IMR-90 (cell line): ENCODE results near the gene DAPK1. TPM values are rescaled to one million over a fixed set of nuclear protein-coding genes. Genes with fewer than 3 reads are reported as not detected.

Source experiments
- ATAC-seq: fragments of 200-7000 bp; cut with Tn5 transposase; 2 replicates; pipeline ENCODE4 v1.9.1; 2020; ENCODE audit warnings: low read depth, mild to moderate bottlenecking, moderate library complexity
- BruUV-seq: library from RNA; stranded (reverse); fragments of 400-500 nt; replicated peaks from 2 replicates; lab custom pipeline; 2021; lab: Mats Ljungman, UMichigan
- CTCF ChIA-PET: fragments of 300-600 bp; formaldehyde crosslinking; extraction: SDS; loops from one replicate; lab custom pipeline; 2021; ENCODE audit warnings: antibody characterized with exemption; lab: Yijun Ruan, JAX
- POLR2A ChIA-PET: fragments of 300-600 bp; sonication (Branson Sonifier 250); formaldehyde crosslinking; loops from one replicate; lab custom pipeline; 2022; ENCODE audit warnings: antibody characterized with exemption; ENCODE audit not compliant: unreplicated experiment; lab: Charles Lee
- DNase-seq: peaks from one replicate; pipeline ENCODE4 v3.0.0; 2013
- H2AFZ ChIP-seq: replicated peaks from 2 replicates; pipeline ENCODE3; 2013; ENCODE audit warnings: low read length, mild to moderate bottlenecking; ENCODE audit not compliant: poor library complexity
- H2AK5ac ChIP-seq: 2 replicates; pipeline ENCODE4 v1.6.1; 2013; ENCODE audit warnings: low read depth, low read length, inconsistent platforms
- H2AK9ac ChIP-seq: replicated peaks from 2 replicates; pipeline ENCODE3; 2013; ENCODE audit warnings: mild to moderate bottlenecking, low read depth, low read length, moderate library complexity; ENCODE audit not compliant: poor library complexity
- H2BK120ac ChIP-seq: 2 replicates; pipeline ENCODE4 v1.6.1; 2013; ENCODE audit warnings: low read depth, low read length, inconsistent platforms
- H2BK15ac ChIP-seq: 3 replicates; pipeline ENCODE4 v1.6.1; 2013; ENCODE audit warnings: low read depth, low read length, inconsistent platforms
- H2BK20ac ChIP-seq: 2 replicates; pipeline ENCODE4 v1.6.1; 2013; ENCODE audit warnings: low read depth, mild to moderate bottlenecking, inconsistent platforms, low read length, moderate library complexity
- H2BK5ac ChIP-seq: 2 replicates; pipeline ENCODE4 v1.6.1; 2013; ENCODE audit warnings: mild to moderate bottlenecking, low read depth, low read length, inconsistent platforms; ENCODE audit not compliant: poor library complexity, severe bottlenecking
- H3K14ac ChIP-seq: replicated peaks from 2 replicates; pipeline ENCODE4 v1.6.1; 2013; ENCODE audit warnings: low read depth, low read length, inconsistent platforms
- H3K18ac ChIP-seq: 2 replicates; pipeline ENCODE4 v1.6.1; 2013; ENCODE audit warnings: low read depth, low read length, control low read depth
- H3K23ac ChIP-seq: 2 replicates; pipeline ENCODE4 v1.6.1; 2013; ENCODE audit warnings: low read depth, low read length, inconsistent platforms
- H3K27ac ChIP-seq: 2 replicates; pipeline ENCODE4 v1.5.1; 2013; ENCODE audit warnings: mild to moderate bottlenecking, control low read depth, low read length; ENCODE audit not compliant: insufficient read depth
- H3K27me3 ChIP-seq: 2 replicates; pipeline ENCODE4 v1.6.1; 2013; ENCODE audit warnings: low read length; ENCODE audit not compliant: control insufficient read depth, insufficient read depth
- H3K36me3 ChIP-seq: 2 replicates; pipeline ENCODE4 v1.6.1; 2013; ENCODE audit warnings: low read length, mixed read lengths; ENCODE audit not compliant: control insufficient read depth, insufficient read depth
- H3K4ac ChIP-seq: 2 replicates; pipeline ENCODE4 v1.6.1; 2013; ENCODE audit warnings: low read depth, low read length, inconsistent platforms
- H3K4me1 ChIP-seq: 2 replicates; pipeline ENCODE4 v1.6.1; 2013; ENCODE audit warnings: low read length, mixed read lengths; ENCODE audit not compliant: control insufficient read depth, insufficient read depth
- H3K4me2 ChIP-seq: 2 replicates; pipeline ENCODE4 v1.6.1; 2013; ENCODE audit warnings: low read depth, mild to moderate bottlenecking, control low read depth, low read length, moderate library complexity
- H3K4me3 ChIP-seq: 2 replicates; pipeline ENCODE4 v1.5.1; 2013; ENCODE audit warnings: low read depth, mild to moderate bottlenecking, control low read depth, low read length, moderate library complexity; ENCODE audit not compliant: insufficient read depth
- H3K56ac ChIP-seq: 2 replicates; pipeline ENCODE4 v1.6.1; 2013; ENCODE audit warnings: low read length, inconsistent platforms; ENCODE audit not compliant: insufficient read depth; ENCODE audit errors: extremely low read depth
- H3K79me1 ChIP-seq, 2 experiments: 2 replicates each; pipeline ENCODE4 v1.6.1; 2013; ENCODE audit warnings: low read length in 2 of 2, inconsistent platforms in 1 of 2, low read depth in 1 of 2
- H3K9ac ChIP-seq: 2 replicates; pipeline ENCODE4 v1.6.1; 2013; ENCODE audit warnings: low read depth, low read length, control low read depth
- H3K9me1 ChIP-seq: 2 replicates; pipeline ENCODE4 v1.6.1; 2013; ENCODE audit warnings: low read length, inconsistent platforms; ENCODE audit not compliant: insufficient read depth
- H3K9me3 ChIP-seq: 2 replicates; pipeline ENCODE4 v1.6.1; 2013; ENCODE audit warnings: low read length; ENCODE audit not compliant: control insufficient read depth, insufficient read depth
- H4K20me1 ChIP-seq: 2 replicates; pipeline ENCODE4 v1.6.1; 2013; ENCODE audit warnings: low read length, inconsistent platforms; ENCODE audit not compliant: insufficient read depth
- H4K5ac ChIP-seq: 2 replicates; pipeline ENCODE4 v1.6.1; 2013; ENCODE audit warnings: mild to moderate bottlenecking, low read depth, low read length, control low read depth
- H4K8ac ChIP-seq, 2 experiments: 2 replicates each; pipeline ENCODE4 v1.6.1; 2013; ENCODE audit warnings: low read depth in 2 of 2, low read length in 2 of 2, control low read depth in 1 of 2, inconsistent platforms in 1 of 2
- H4K91ac ChIP-seq: 2 replicates; pipeline ENCODE4 v1.6.1; 2013; ENCODE audit warnings: low read depth, low read length, inconsistent platforms; ENCODE audit not compliant: insufficient read depth
- BHLHE40 ChIP-seq: fragments of 150-350 bp; IDR thresholded peaks from 2 replicates; pipeline ENCODE4 v1.6.1; 2016; ENCODE audit warnings: mild to moderate bottlenecking, low read depth, low read length
- CEBPB ChIP-seq: IDR thresholded peaks from 2 replicates; pipeline ENCODE4 v1.6.1; 2012; ENCODE audit warnings: low read depth, low read length, improper control_type of control experiment
- FOS ChIP-seq: fragments of 150-350 bp; IDR thresholded peaks from 2 replicates; pipeline ENCODE4 v1.6.1; 2016; ENCODE audit warnings: low read depth, low read length
- MAZ ChIP-seq: IDR thresholded peaks from 2 replicates; pipeline ENCODE4 v1.6.1; 2012; ENCODE audit warnings: low read depth, mild to moderate bottlenecking, low read length, improper control_type of control experiment, moderate library complexity, borderline replicate concordance
- NFE2L2 ChIP-seq: fragments of 150-350 bp; IDR thresholded peaks from 2 replicates; pipeline ENCODE4 v1.6.1; 2016; ENCODE audit warnings: low read depth, mild to moderate bottlenecking, low read length
- POLR2A ChIP-seq: IDR thresholded peaks from 2 replicates; pipeline ENCODE4 v1.6.1; 2012; ENCODE audit warnings: mild to moderate bottlenecking, low read depth, low read length
- RAD21 ChIP-seq: IDR thresholded peaks from 2 replicates; pipeline ENCODE4 v1.6.1; 2012; ENCODE audit warnings: low read length, improper control_type of control experiment
- RCOR1 ChIP-seq: IDR thresholded peaks from 2 replicates; pipeline ENCODE4 v1.6.1; 2012; ENCODE audit warnings: mild to moderate bottlenecking, low read length, improper control_type of control experiment; ENCODE audit not compliant: insufficient replicate concordance
- RFX5 ChIP-seq: IDR thresholded peaks from 2 replicates; pipeline ENCODE4 v1.8.0; 2012; ENCODE audit warnings: low read depth, mild to moderate bottlenecking, low read length, moderate library complexity
- WGBS, 2 experiments: methylation state at CpG; one replicate each; pipeline versions ENCODE4 v1.1.5 to v1.1.7; 2013; ENCODE audit warnings: missing lambda C conversion rate in 2 of 2; ENCODE audit not compliant: insufficient read length in 1 of 2; ENCODE audit errors: extremely low coverage in 2 of 2; 5-methylcytosine and 5-hydroxymethylcytosine counted together
- dilution Hi-C: fragments of 300-500 bp; cut with HindIII; formaldehyde crosslinking; loops from one replicate; pipeline ENCODE4 v1.14.3; 2018; ENCODE audit warnings: low sequenced_read_pairs; ENCODE audit not compliant: unreplicated experiment
- in situ Hi-C: fragments of 300-500 bp; cut with MboI; formaldehyde crosslinking; loops from 3 replicates; pipeline ENCODE4 v1.14.3; 2019; ENCODE audit warnings: low sequenced_read_pairs, inconsistent platforms, mixed read lengths
- intact Hi-C: fragments of 100-400 bp; cut with micrococcal nuclease; formaldehyde crosslinking; loops from 2 replicates; pipeline ENCODE4 v1.10.0; 2022
- polyA plus RNA-seq, 3 experiments: library from polyadenylated mRNA; depleted of rRNA; stranded (reverse); fragments of >200 nt; gene quantifications; 2 replicates each; pipeline ENCODE4 v1.2.3, GENCODE V29; 2012; ENCODE audit warnings: low replicate concordance in 1 of 3
- total RNA-seq: library from RNA; depleted of rRNA; stranded (reverse); fragments of >200 nt; gene quantifications from 2 replicates; pipeline ENCODE4 v1.2.3, GENCODE V29; 2012
- TF ChIP-seq, protein P1 (sequence below): conservative IDR thresholded peaks from 2 replicates; pipeline ENCODE4 v1.5.1; 2012; ENCODE audit warnings: mild to moderate bottlenecking, low read depth, low read length, improper control_type of control experiment

The DAPK1 gene
- total and polyA plus RNA-seq, 2 of the 4 experiments (the other 2 are of a cell fraction), result under 0.01 to 0.03 TPM

- Histone ChIP-seq H3K79me1 (no peaks in the 10 kb centered on the region), H2BK120ac (no peak overlapping the region), H3K9ac (no peak overlapping the region), H3K27me3 (no peaks in the 10 kb centered on the region; the same call in 1 of the 2 replicates), H4K5ac (no peak overlapping the region), H3K36me3 (no peaks in the 10 kb centered on the region), H3K18ac (no peak overlapping the region), H2AK9ac (no peak overlapping the region), H2AK5ac (no peak overlapping the region), H2BK5ac (no peak overlapping the region), H3K4me1 (no peaks in the 10 kb centered on the region), H2BK20ac (no peak overlapping the region), H3K27ac (no peak overlapping the region), H2AFZ (no peak overlapping the region), H3K9me1 (no peaks in the 10 kb centered on the region), H3K4me2 (no peak overlapping the region), H3K9me3 (peaks cover 3% of the 10 kb centered on the region; the same call in 1 of the 2 replicates), H4K8ac (no peak overlapping the region), H3K4me3 (no peak overlapping the region), H3K56ac (no peak overlapping the region), H3K4ac (no peak overlapping the region), H4K91ac (no peak overlapping the region), H3K23ac (no peak overlapping the region), H3K14ac (no peak overlapping the region), H2BK15ac (no peak overlapping the region), H4K20me1 (no peaks in the 10 kb centered on the region)
- DNase-seq (no peak), ATAC-seq (no peak)
- ChIA-PET CTCF (no interaction called here), POLR2A (no interaction called here)
- WGBS, 2 experiments, result no CpG with 5 or more reads among the region's 6 CpGs
- BruUV-seq, result no TSS peak
- dilution Hi-C loops (no loop called here), intact Hi-C loops (no loop called here), in situ Hi-C loops (no loop called here)
- no peak for TF ChIP-seq RAD21
- no peak for TF ChIP-seq RCOR1
- no peak for TF ChIP-seq POLR2A
- TF ChIP-seq RFX5, result no peak
- TF ChIP-seq FOS, result no peak
- TF ChIP-seq, protein P1, sequence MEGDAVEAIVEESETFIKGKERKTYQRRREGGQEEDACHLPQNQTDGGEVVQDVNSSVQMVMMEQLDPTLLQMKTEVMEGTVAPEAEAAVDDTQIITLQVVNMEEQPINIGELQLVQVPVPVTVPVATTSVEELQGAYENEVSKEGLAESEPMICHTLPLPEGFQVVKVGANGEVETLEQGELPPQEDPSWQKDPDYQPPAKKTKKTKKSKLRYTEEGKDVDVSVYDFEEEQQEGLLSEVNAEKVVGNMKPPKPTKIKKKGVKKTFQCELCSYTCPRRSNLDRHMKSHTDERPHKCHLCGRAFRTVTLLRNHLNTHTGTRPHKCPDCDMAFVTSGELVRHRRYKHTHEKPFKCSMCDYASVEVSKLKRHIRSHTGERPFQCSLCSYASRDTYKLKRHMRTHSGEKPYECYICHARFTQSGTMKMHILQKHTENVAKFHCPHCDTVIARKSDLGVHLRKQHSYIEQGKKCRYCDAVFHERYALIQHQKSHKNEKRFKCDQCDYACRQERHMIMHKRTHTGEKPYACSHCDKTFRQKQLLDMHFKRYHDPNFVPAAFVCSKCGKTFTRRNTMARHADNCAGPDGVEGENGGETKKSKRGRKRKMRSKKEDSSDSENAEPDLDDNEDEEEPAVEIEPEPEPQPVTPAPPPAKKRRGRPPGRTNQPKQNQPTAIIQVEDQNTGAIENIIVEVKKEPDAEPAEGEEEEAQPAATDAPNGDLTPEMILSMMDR, result no peak
- no peak for TF ChIP-seq NFE2L2
- TF ChIP-seq MAZ, result no peak
- no peak for TF ChIP-seq CEBPB
- TF ChIP-seq BHLHE40, result no peak
Observed at GRCh38 chr9:87628346-87628745, 130.7 kb downstream of the DAPK1 start.
